Measurements from ENCODE around the gene ITGAE. TPM values are rescaled to one million over a fixed set of nuclear protein-coding genes. Genes with fewer than 3 reads are reported as not detected.

The ITGAE gene
- total and polyA plus RNA-seq, 2 donors from 2014 or later: 16.5 to 46.3 TPM

DNA sequence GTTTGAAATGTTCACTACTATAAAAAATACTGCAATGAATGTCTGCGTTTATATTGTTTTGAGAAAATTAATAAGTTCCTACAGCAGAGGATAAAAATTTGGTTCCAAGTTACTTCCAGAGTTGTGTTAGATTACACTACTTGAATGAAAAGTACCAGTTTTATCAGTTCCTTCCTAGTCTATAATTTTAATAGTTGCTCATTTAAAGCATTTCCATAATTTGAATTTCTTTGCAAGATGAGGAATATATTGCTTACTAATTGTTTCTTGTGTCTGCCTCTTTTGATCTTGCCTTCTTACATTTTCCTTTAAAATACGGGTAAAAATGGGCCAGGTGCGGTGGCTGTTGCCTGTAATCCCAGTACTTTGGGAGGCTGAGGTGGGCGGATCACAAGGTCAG, 128.4 kb downstream of the ITGAE start:
- FAIRE-seq: no peak
- intact Hi-C loops (cut with DNase I): no loop called here

DNA sequence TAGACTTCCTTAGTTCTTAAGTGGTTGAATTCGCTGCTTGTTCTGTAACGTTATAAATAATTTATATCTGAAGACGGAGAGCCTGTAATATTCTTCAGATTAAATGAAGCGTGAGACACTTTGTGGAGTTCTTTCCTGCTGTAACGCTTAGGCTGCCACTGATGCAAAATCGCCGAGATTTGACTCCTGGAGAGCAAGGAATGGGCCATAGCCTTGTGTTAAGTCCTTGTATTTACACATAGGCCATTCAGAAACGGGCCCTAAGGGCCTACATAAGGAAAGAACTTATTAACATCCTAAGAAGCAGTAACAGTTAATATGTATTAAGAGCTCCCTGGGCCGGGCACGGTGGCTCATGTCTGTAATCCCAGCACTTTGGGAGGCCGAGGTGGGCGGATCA, 131.4 kb downstream of the ITGAE start:
- TF ChIP-seq, protein P1, sequence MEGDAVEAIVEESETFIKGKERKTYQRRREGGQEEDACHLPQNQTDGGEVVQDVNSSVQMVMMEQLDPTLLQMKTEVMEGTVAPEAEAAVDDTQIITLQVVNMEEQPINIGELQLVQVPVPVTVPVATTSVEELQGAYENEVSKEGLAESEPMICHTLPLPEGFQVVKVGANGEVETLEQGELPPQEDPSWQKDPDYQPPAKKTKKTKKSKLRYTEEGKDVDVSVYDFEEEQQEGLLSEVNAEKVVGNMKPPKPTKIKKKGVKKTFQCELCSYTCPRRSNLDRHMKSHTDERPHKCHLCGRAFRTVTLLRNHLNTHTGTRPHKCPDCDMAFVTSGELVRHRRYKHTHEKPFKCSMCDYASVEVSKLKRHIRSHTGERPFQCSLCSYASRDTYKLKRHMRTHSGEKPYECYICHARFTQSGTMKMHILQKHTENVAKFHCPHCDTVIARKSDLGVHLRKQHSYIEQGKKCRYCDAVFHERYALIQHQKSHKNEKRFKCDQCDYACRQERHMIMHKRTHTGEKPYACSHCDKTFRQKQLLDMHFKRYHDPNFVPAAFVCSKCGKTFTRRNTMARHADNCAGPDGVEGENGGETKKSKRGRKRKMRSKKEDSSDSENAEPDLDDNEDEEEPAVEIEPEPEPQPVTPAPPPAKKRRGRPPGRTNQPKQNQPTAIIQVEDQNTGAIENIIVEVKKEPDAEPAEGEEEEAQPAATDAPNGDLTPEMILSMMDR (IDR thresholded peaks at IDR 0.05; ENCODE audit: borderline replicate concordance, extremely low read depth, insufficient read depth): no peak
- Histone ChIP-seq H3K4me1 (ENCODE audit: control insufficient read depth in 2 of 3, insufficient read depth in 2 of 3, low read depth in 1 of 3, low read length in 3 of 3) (peaks cover 0 to 19% (median 7%) of the 10 kb centered on the region in 3 donors), H3K27me3 (ENCODE audit: control insufficient read depth, insufficient read depth, low read length) (no peaks in the 10 kb centered on the region), H3K36me3 (ENCODE audit: control insufficient read depth in 2 of 3, insufficient read depth in 3 of 3, low read length in 3 of 3) (peaks cover 0 to 2% (median 0%) of the 10 kb centered on the region in 3 donors), H3K4me3 (ENCODE audit: low read length in 3 of 3) (peak overlapping the region; percentile 73 to 85 (median 82)), H3K9ac (ENCODE audit: low read length in 3 of 3) (peak overlapping the region in 2 of 3 donors; percentile 59 to 93), H3K9me3 (ENCODE audit: control insufficient read depth in 2 of 3, insufficient read depth in 1 of 3, low read length in 3 of 3) (no peaks in the 10 kb centered on the region), H3K27ac (ENCODE audit: low read depth in 2 of 2, low read length in 2 of 2) (no peak overlapping the region)
- intact Hi-C loops (cut with DNase I): no loop called here
- FAIRE-seq (no peak), DNase-seq (no peak)

More for the DNA sequence above, 128.4 kb downstream of the ITGAE start:
- H3K9me3 ChIP-seq (ENCODE audit: control insufficient read depth in 2 of 3, insufficient read depth in 1 of 3, low read length in 3 of 3): no peaks in the 10 kb centered on the region
- TF ChIP-seq, protein P1 (IDR thresholded peaks at IDR 0.05; ENCODE audit: borderline replicate concordance, extremely low read depth, insufficient read depth): no peak
- no peaks in the 10 kb centered on the region for H3K27me3 ChIP-seq (ENCODE audit: control insufficient read depth, insufficient read depth, low read length)
- H3K4me3 ChIP-seq (ENCODE audit: low read length in 3 of 3): no peak overlapping the region
- no peak overlapping the region for H3K9ac ChIP-seq (ENCODE audit: low read length in 3 of 3)
- peaks cover 0 to 6% (median 0%) of the 10 kb centered on the region in 3 donors for H3K4me1 ChIP-seq (ENCODE audit: control insufficient read depth in 2 of 3, insufficient read depth in 2 of 3, low read depth in 1 of 3, low read length in 3 of 3)
- H3K27ac ChIP-seq (ENCODE audit: low read depth in 2 of 2, low read length in 2 of 2): no peak overlapping the region
- H3K36me3 ChIP-seq (ENCODE audit: control insufficient read depth in 2 of 3, insufficient read depth in 3 of 3, low read length in 3 of 3): no peaks in the 10 kb centered on the region
- no peak for DNase-seq

DNA sequence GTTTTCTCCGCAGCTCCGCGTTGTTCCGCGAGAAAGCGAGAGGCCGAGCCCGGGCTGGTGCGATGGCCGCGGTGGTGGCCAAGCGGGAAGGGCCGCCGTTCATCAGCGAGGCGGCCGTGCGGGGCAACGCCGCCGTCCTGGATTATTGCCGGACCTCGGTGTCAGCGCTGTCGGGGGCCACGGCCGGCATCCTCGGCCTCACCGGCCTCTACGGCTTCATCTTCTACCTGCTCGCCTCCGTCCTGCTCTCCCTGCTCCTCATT, 132.0 kb downstream of the ITGAE start:
- no peak for FAIRE-seq
- H3K4me1 ChIP-seq (ENCODE audit: control insufficient read depth in 2 of 3, insufficient read depth in 2 of 3, low read depth in 1 of 3, low read length in 3 of 3): peaks cover 0 to 19% (median 7%) of the 10 kb centered on the region in 3 donors

More for the DNA sequence above, 132.0 kb downstream of the ITGAE start:
- Histone ChIP-seq H3K36me3 (ENCODE audit: control insufficient read depth in 2 of 3, insufficient read depth in 3 of 3, low read length in 3 of 3) (peaks cover 0 to 7% (median 3%) of the 10 kb centered on the region in 3 donors), H3K4me3 (ENCODE audit: low read length in 3 of 3) (peak overlapping the region; percentile 73 to 85 (median 82)), H3K9ac (ENCODE audit: low read length in 3 of 3) (peak overlapping the region; percentile 59 to 93 (median 76)), H3K27me3 (ENCODE audit: control insufficient read depth, insufficient read depth, low read length) (no peaks in the 10 kb centered on the region), H3K27ac (ENCODE audit: low read depth in 2 of 2, low read length in 2 of 2) (peak overlapping the region; percentile 77 to 86), H3K9me3 (ENCODE audit: control insufficient read depth in 2 of 3, insufficient read depth in 1 of 3, low read length in 3 of 3) (no peaks in the 10 kb centered on the region)
- TF ChIP-seq, protein P1 (IDR thresholded peaks at IDR 0.05; ENCODE audit: borderline replicate concordance, extremely low read depth, insufficient read depth): no peak
- DNase-seq: no peak
- intact Hi-C loops (cut with DNase I): no loop called here

Data from kidney (tissue), 14 donors.